GM10266 (cell line): ENCODE measurements around the gene RANBP10.

ENCODE experiments used
- DNase-seq: peaks from one replicate; pipeline ENCODE4 v3.0.0; 2012; ENCODE audit errors: extremely low spot score
- TF ChIP-seq, protein P1 (sequence below): IDR thresholded peaks from 2 replicates; pipeline ENCODE4 v1.5.1; 2012; ENCODE audit warnings: mild to moderate bottlenecking, low read depth; ENCODE audit not compliant: control insufficient read depth, insufficient read depth; ENCODE audit errors: missing control alignments

Gene RANBP10

DNA sequence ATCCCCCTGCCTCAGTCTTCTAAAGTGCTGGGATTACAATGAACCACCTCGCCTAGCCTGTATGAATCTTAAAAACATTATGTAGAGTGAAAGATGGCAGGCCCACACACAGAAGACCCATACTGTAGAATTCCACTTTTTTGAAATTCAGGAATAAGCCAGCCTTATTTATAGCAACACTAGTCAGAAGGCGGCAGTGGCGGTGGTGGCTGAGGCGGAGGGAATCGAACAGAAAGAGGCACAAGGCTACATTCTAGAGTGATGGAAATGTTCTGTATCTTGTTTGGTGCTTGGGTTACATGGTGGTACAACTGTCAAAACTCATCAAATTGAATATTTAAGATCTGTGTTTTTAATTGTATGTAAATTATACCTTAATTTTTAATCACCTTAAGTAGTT is 98.6 kb downstream of the RANBP10 start:
- no peak for DNase-seq
- TF ChIP-seq, protein P1, sequence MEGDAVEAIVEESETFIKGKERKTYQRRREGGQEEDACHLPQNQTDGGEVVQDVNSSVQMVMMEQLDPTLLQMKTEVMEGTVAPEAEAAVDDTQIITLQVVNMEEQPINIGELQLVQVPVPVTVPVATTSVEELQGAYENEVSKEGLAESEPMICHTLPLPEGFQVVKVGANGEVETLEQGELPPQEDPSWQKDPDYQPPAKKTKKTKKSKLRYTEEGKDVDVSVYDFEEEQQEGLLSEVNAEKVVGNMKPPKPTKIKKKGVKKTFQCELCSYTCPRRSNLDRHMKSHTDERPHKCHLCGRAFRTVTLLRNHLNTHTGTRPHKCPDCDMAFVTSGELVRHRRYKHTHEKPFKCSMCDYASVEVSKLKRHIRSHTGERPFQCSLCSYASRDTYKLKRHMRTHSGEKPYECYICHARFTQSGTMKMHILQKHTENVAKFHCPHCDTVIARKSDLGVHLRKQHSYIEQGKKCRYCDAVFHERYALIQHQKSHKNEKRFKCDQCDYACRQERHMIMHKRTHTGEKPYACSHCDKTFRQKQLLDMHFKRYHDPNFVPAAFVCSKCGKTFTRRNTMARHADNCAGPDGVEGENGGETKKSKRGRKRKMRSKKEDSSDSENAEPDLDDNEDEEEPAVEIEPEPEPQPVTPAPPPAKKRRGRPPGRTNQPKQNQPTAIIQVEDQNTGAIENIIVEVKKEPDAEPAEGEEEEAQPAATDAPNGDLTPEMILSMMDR: no peak

DNA sequence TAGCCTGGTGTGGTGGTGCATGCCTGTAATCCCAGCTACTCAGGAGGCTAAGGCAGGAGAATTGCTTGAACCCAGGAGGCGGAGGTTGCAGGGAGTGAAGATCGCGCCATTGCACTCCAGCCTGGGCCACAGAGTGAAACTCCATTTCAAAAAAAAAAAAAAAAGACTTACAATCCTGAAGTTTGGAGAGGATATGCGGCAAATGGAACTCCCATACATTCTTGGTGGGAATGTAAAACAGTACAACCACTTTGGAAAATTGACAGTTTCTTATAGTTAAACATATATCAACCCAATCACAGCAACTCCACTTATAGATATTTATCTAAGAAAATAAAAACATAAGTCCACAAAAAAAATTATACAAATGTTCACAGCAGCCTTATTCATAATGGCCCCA is 99.2 kb downstream of the RANBP10 start:
- DNase-seq: no peak
- TF ChIP-seq, protein P1: no peak

DNA sequence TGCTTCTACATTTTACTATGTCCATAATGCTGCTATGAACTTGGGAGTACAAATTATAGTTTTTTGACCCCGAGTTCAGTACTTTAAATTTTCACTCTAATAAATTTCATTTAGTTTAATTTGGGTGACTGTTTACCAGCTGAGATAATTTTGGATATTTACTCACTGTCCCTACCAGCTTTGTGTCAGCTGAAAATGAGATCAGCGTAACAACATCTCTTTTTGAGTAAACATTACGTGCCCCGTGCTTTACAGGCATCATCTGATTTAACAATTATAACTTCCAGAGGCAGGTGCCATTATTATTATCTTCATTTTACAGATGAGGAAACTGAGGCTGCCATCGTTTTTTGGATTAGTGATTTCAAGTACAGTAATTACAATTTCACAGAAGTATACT is 102.2 kb downstream of the RANBP10 start:
- no peak for DNase-seq
- TF ChIP-seq, protein P1: no peak

DNA sequence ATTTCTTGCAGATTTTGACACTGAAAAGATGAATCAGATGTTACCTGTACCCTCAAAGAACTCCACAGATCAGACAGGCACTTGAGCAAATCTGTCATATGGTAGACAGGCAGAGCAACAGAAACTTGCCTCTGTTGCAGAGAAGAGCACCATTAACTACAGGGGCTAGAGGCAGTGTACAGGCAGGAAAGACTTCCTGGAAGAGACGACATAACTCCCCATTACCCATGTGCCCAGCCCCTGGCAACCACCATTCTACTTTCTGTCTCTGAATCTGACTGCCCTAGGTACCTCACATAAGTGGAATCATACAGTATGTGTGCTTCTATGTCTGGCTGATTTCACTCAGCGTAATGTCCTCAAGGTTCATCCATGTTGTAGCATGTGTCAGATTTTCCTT is 102.7 kb downstream of the RANBP10 start:
- TF ChIP-seq, protein P1: no peak
- DNase-seq: no peak

DNA sequence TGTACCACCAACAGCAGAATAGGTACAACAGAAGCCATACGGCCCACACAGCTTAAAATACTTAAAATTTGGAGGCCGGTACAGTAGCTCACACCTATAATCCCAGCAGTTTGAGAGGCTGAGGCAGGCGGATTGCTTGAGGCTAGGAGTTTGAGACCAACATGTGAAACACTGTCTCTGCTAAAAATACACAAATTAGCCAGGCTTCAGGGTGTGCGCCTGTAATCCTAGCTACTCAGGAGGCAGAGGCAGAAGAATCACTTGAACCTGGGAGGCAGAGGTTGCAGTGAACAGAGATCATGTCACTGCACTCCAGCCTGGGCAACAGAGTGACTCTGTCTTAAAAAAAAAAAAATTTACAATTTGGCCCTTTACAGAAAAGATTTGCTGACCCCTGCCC is 104.2 kb downstream of the RANBP10 start:
- TF ChIP-seq, protein P1: no peak
- no peak for DNase-seq

DNA sequence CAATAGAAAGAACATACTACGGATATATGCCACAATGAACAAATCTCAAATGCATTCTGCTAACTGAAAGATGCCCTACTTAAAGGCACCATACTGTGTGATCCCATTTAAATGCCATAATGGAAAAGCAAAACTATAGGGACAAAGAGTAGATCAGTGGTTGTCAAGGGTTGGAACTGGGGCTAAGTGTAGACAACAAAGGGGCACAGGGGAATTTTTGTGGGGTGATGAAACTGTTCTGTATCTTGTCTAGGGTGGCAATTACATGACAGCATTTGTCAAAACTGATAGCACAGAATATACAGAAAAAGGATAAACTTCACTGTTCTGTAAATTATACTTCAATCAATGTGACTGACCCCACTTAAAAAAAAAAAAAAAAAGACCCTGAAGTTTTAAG is 104.9 kb downstream of the RANBP10 start:
- TF ChIP-seq, protein P1: no peak
- DNase-seq: no peak

DNA sequence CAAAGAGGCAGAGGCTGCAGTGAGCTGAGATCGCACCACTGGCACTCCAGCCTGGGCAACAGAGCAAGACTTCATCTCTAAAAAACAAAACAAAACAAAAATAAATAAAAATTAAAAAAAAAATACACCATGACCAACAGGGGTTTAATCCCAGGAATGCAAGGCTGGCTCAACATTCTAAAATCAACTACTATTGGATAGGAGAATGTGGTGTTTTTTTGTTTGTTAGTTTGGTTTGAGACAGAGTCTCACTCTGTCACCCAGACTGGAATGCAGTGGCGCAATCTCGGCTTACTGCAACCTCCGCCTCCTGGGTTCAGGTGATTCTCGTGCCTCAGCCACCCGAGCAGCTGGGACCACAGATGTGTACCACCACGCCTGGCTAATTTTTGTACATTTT is 107.1 kb downstream of the RANBP10 start:
- DNase-seq: no peak
- TF ChIP-seq, protein P1: no peak
